GM21737 (cell line): Measurements from ENCODE around the gene ZNF217.
"Not testable (repeated sequence)": the region's sequence is repeated elsewhere in the genome, so short reads cannot be mapped to it uniquely, and the experiment has no call there.

Source experiments
- ATAC-seq: cut with Tn5 transposase; IDR thresholded peaks from one replicate; pipeline ENCODE4 v1.9.1; 2021; ENCODE audit warnings: mild to moderate bottlenecking, moderate library complexity; ENCODE audit not compliant: unreplicated experiment

Gene ZNF217

DNA sequence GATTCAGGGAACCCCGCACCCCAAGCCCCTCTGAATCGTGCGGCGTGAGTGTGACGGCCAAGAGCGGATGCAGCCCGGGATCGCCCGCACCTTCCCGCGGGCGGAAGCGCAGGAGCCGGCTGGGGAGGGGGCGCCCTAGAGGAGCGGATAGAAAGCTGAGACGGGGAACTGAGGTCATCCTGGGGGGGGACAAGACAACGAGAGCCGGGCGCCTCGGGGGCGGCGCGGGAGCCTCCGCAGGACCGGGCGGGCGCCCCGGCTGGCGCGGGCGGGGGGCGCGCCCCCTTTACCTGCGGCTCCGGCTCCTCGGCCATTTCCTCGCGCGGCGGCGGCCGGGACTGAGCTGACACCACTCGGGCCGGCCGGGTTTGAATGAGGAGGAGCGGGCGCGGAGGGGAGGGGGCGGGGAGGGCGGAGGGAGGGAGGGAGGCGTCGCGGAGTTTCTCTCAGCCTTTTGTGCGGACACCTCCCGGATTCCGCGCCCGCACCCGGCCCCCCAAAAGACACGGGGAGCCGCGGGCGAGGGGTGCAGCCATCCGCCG lies at the start of gene ZNF217:
TSS of gene ZNF217 (minus strand) at position 374 of the 542 bp plus-strand sequence. CDS start 11,013 bp downstream, outside the sequence.
- peak; percentile 21 for ATAC-seq

DNA sequence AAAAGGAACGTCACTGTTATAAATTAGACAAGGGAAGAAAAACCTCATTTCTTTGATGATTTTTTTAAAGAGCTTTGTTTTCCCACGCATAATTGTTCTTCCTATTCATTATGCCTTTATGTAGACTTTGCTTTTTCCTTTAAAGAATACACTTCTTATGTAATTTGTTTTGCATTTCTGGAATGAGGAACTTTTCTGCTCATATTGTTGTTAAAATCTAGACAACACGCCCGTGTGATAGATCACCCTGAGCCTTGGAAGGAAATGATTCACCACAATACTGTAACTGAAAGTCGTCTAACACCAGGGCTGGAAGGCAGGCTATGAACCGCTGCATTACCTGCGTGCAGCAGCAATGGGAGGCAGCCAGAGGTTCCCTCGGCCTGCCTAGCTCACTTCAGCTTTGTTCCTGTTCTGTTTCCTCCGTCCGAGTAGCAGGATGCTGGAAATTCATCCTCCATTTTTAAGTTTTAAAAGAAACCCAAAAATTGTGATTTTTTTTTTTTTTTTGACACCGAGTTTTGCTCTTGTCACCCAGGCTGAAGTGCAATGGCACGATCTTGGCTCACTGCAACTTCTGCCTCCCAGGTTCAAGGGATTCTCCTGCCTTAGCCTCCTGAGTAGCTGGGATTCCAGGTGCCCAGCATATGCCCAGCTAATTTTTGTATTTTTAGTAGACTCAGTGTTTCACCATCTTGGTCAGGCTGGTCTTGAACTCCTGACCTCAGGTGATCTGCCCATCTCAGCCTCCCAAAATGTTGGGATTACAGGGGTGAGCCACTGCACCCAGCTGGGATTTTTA lies 49.6 kb upstream of the ZNF217 start:
- ATAC-seq, result peak; percentile 95

DNA sequence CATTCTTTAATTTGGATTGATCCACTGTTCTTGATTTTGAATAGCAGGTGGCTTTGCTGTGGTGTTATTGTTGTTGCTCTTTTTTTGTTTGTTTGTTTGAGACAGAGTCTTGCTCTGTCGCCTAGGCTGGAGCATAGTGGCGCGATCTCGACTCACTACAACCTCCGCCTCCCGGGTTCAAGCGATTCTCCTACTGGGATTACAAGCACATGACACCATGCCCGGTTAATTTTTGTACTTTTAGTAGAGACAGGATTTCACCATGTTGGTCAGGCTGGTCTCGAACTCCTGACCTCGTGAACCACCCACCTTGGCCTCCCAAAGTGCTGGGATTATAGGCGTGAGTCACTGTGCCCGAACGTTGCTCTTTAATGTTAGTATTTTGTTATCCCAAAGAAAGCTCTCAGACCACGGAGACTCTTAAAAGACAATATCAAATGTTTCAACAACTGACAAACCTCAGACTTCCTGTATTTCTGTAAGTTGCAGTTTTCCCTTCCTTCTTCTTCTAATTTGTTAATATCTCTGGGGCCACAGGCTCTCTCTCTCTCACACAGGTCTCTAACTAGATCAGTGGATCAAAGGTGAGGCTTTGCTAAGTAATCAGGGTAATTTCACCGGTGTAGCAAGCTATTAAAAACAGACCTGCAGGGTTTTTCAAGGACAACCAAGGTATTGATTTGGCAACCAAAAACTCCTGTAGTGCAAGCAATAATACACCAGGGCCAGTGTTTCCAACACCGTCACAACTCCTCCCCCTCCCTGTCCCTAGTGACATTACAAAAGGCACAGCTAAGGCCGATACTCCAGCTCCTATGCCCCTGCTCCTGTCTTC lies 48.8 kb upstream of the ZNF217 start:
- peak; percentile 59 for ATAC-seq

DNA sequence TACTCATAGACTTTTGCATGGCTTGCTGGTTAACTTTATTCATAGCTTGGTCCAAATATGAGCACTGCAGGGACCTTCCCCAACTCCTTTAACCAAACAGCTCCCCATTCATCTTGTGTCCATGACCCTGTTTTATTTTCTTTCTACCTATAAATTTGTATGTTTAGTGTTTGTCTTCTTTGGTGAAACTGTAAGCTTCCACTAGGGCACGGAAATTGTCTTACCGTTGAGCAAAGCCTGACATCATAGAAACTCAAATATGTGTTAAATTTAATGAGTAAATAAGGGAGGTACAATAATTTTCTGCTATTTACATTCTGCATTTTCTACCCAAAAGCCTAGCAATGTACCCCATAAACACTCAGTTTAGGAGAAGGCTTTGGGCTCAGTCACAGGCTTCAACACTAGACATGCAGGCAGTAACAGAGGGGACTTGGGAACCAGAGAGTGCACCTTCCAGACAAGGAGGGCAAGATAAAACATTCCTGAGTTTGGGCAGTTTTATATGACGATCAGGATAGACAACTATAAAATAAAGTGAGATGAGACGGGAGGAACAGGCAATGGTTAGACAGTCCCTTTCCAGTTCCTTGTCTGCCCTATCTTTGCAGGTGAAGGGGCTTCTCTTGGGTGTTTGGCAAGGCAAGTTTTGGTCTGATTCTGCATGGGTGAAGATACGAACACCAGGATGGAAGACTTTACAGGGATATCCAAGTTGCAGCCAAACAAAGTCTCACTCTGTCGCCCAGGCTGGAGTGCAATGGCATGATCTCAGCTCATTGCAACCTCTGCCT lies 46.2 kb upstream of the ZNF217 start:
- no peak for ATAC-seq

DNA sequence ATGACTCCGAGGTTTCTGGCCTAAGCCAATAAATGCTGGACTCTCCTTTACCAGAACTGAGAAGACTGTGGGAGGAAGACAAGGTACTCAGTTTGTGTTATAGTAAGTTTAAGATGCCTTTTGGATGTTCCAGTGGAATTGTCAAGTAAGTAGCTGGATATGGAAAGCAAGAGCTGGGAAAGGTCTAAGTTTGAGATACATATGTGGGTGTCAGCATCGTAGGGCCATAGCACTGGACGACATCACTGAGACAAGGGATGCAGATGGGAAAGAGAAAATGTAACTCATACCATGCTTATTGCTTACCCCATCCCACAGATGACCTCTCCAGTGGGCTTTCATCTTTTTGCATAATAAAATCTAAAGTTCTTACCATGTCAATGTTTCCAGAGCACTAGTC lies 45.5 kb upstream of the ZNF217 start:
- ATAC-seq, result no peak

DNA sequence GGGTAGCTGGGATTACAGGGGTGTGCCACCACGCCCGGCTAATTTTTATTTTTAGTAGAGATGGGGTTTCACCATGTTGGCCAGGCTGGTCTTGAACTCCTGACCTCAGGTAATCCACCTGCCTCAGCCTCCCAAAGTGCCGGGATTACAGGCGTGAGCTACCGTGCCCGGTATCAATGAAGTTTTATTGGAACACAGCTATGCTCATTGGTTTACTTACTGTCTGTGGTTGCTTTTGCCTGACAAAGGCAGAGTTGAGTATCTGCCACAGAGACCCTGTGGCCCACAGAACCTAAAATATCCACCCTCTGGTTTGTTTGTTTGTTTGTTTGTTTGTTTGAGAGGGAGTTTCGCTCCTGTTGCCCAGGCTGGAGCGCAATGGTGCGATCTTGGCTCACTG lies 43.7 kb upstream of the ZNF217 start:
- ATAC-seq, result not testable (repeated sequence)

DNA sequence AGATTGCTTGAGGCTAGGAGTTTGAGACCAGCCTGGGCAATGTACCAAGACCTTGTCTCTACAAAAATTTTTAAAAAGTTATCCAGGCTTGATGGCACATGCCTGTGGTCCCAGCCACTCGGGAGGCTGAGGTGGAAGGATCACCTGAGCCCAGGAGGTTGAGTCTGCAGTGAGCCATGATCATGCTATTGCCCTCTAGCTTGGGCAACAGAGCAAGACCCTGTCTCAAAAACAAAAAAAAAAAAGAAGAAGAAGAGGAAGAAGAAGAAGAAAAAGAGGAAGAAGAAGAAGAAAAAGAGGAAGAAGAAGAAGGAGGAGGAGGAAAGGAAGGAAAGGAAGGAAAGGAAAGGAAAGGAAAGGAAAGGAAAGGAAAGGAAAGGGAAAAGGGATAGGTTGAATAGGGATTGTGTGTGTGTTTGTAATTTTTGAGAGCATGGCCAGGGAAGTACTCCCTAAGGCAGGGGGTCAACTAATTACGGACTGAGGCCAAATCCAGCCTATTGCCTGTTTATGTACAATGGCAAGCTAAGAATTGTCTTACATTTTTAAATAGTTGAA lies 43.0 kb upstream of the ZNF217 start:
- ATAC-seq, result no peak

DNA sequence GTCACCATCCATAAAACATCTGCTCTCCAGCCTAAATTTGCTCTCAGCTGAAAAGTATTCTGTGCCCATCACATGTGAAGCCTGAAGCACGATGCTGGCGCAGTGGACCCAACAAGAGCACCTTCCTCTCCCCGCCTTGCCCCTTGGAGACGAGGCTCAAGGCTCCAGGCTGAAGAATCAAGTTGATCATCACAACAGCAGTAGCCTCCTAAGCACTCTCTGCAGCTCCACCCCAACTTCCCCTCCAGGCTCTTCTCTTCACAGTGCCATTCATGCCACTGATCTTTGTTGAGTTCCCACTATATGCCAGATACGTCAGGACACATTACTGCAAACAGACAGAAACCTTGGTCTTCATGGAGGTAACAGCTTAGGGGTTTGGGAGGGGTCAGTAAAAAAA lies 41.6 kb upstream of the ZNF217 start:
- no peak for ATAC-seq

DNA sequence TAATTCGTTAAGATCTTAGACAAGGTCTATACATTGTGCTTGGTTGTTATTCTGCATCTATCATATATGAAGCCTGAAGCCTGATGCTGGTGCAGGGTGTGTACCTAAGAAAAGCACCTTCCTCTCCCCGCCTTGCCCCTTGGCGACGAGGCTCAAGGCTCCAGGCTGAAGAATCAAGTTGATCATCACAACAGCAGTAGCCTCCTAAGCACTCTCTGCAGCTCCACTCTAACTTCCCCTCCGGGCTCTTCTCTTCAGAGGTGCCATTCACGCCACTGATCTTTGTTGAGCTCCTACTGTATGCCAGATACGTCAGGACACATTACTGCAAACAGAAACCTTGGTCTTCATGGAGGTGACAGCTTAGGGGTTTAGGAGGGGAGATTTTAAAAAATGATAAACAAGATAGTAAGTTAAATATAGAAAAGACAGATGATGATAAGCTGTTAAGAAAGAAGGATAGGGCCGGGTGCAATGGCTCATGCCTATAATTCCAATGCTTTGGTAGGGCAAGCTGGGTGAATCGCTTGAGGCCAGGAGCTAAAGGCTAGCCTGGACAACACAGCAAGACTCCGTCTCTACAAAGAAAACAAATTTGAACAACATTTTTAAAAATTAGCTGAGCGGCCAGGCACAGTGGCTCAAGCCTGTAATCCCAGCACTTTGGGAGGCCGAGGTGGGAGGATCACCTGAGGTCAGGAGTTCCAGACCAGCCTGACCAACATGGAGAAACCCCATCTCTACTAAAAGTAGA lies 38.4 kb upstream of the ZNF217 start:
- no peak for ATAC-seq

DNA sequence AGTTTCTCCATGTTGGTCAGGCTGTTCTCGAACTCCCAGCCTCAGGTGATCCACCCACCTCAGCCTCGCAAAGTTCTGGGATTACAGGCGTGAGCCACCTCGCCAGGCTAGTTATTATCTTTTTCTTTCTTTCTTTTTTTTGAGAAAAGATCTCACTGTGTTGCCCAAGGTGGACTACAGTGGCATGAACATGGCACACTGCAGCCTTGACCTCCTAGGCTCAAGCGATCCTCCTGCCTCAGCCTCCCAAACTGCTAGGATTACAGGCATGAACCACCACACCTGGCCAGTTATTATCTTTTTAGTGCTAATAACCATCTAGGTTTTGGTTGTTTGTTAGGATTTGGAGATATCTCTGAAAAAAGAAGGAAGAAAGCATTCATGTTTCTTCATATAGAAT lies 35.8 kb upstream of the ZNF217 start:
- ATAC-seq, result no peak

DNA sequence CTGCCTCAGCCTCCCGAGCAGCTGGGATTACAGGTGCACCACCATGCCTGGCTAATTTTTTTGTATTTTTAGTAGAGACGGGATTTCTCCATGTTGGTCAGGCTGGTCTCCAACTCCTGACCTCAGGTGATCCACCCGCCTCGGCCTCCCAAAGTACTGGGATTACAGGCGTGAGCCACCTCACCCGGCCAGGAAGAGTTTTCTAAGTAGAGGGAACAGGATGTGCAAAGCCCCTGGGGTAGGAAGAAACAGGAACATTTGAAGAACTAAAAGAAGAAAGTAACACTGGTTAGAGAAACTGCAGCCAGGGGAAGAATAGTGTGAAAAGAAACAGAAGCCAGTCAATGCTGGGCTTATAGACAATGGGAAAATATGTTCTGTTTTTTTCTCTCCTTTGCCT lies 35.1 kb upstream of the ZNF217 start:
- ATAC-seq, result not testable (repeated sequence)

DNA sequence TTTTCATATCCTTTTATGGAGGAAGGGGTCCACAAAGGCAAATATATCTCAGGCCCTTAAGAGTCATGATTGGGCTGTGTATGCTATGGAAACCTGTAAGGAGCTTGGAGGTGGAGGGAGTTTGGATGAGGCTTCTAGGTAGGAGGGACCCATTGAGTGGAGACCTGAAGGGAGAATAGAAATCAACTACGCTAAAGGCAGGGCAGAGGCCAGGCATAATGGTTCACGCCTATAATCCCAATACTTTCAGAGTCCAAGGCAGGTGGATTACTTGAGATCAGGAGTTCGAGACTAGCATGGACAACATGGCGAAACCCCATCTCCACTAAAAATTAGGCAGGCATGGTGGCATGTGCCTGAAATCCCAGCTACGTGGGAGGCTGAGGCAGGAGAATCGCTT lies 34.4 kb upstream of the ZNF217 start:
- no peak for ATAC-seq

DNA sequence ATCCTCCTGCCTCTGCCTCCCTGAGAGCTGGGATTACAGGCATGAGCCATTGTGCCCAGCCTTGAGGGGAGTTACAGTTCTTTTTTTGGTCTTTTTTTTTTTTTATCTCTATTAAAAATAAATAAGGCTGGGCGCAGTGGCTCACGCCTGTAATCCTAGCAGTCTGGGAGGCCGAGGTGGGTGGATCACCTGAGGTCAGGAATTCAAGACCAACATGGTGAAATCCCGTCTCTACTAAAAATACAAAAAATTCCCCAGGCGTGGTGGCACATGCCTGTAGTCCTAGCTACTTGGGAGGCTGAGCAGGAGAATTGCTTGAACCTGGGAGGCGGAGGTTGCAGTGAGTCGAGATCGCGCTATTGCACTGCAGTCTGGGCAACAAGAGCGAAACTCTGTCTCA lies 33.4 kb upstream of the ZNF217 start:
- ATAC-seq, result not testable (repeated sequence)

DNA sequence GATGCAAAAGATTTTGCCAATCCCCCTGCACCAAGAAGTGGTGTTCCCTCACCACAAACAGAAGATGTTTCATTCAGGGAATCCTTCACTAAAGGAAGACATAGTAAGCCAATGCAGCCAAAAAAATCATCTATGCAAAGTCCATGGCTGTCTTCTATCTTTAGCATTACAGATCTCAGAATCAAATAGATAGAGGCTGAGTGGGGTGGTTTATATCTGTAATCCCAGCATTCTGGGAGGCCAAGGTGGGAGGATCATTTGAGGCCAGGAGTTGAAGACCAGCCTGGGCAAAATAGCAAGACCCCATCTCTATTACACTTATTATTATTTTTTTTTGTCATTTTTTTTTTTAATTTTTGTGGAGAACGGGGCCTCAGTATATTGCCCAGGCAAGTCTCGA lies 32.9 kb upstream of the ZNF217 start:
- no peak for ATAC-seq

DNA sequence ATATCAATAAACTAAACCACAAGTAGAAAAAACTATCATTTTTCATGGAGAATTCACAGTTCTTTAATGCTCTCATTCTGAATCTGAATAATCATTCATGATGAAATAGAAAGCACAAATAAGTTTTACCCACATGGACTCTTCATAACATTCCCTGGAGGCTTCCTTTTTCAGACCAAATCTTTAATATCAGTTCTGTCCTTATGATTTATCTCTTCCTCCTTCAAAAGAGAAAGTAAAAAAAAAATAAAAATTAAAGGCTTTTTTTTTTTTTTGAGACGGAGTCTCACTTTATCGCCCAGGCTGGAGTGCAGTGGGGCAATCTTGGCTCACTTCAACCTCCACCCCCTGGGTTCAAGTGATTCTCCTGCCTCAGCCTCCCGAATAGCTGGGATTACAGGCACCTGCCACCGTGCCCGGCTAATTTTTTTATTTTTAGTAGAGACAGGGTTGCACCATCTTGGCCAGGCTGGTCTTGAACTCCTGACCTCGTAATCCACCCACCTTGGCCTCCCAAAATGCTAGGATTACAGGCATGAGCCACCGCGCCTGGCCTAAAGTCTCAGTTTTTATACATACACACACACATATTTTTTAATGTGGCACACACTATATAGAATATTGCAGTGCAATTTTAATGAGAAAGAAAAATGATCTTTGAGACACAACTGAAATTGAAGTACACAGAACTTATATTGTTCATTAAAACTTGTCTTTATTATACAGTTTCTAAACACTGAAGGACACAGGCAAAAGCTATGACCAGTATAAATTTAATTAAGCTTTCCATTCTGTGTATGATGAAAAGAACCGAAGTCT lies 31.9 kb upstream of the ZNF217 start:
- ATAC-seq, result no peak

DNA sequence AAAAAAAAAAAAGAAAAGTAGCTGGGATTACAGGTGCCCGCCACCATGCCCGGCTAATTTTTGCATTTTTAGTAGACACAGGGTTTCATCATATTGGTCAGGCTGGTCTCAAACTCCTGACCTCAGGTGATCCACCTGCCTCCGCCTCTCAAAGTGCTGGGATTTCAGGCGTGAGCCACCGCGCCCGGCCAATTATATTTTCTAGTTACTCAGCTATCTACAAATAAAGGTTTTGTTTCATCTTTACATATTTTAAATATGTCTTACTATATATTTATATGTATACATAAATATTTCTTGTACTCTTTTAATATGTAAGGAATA lies 31.2 kb upstream of the ZNF217 start:
- not testable (repeated sequence) for ATAC-seq

DNA sequence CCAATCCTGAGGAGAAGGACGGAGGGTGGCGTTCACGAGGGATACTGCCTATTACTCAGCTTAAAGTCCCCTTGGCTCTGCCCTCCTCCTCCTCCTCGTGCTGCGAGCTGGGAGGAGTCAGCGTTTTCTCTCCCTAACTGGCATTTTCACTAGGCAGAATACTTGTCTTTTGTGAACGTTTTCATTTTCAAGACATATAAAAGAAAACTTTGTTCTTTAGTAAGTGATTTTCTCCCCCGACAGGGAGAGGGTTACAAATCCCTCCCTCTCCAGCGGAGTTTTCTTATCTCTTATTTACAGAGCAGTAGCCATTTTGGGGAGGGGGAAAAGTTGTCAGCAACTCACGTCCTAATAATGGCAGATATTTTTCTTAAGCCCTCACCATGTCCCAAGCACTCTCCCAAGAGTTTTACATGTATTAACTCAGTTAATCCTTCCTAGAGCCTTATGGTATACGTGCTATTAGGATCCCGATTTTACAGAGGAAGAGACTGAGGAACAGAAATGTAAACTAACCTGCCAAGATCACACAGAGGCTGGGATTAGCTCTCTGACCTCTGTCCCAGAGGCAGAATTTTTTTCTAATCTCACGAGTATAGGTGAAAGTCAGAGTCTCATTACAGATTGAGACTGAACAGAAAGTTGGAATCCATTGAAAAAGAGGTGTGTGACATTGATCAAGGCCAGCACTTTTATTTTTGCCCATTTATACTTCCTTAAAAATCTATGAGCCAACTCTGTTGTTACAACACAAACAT lies 30.0 kb upstream of the ZNF217 start:
- no peak for ATAC-seq

DNA sequence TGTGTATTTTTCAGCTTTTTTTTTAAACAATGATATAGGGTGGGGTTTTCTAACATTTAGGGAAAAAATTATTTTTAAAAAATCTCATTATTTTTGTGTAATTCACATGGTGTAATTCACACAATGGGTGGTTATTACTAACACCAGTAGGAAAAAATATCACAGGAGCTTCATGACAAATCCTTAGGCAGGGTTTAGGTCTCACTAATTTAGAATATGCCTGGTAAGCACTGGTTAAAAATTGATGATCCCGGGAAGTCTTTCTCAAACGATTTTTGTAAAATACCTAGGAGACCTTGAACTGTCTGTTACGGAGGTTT lies 29.5 kb upstream of the ZNF217 start:
- no peak for ATAC-seq
